HG02840 (cell line): ENCODE results near the gene GMIP.
"Not testable (repeated sequence)": the region's sequence is repeated elsewhere in the genome, so short reads cannot be mapped to it uniquely, and the experiment has no call there.

Experiments used
- ATAC-seq: cut with Tn5 transposase; IDR thresholded peaks from one replicate; pipeline ENCODE4 v1.9.1; 2021; ENCODE audit warnings: mild to moderate bottlenecking, moderate library complexity, moderate number of reproducible peaks; ENCODE audit not compliant: unreplicated experiment, low FRiP score

The GMIP gene, protein sequence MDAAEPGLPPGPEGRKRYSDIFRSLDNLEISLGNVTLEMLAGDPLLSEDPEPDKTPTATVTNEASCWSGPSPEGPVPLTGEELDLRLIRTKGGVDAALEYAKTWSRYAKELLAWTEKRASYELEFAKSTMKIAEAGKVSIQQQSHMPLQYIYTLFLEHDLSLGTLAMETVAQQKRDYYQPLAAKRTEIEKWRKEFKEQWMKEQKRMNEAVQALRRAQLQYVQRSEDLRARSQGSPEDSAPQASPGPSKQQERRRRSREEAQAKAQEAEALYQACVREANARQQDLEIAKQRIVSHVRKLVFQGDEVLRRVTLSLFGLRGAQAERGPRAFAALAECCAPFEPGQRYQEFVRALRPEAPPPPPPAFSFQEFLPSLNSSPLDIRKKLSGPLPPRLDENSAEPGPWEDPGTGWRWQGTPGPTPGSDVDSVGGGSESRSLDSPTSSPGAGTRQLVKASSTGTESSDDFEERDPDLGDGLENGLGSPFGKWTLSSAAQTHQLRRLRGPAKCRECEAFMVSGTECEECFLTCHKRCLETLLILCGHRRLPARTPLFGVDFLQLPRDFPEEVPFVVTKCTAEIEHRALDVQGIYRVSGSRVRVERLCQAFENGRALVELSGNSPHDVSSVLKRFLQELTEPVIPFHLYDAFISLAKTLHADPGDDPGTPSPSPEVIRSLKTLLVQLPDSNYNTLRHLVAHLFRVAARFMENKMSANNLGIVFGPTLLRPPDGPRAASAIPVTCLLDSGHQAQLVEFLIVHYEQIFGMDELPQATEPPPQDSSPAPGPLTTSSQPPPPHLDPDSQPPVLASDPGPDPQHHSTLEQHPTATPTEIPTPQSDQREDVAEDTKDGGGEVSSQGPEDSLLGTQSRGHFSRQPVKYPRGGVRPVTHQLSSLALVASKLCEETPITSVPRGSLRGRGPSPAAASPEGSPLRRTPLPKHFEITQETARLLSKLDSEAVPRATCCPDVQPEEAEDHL

DNA sequence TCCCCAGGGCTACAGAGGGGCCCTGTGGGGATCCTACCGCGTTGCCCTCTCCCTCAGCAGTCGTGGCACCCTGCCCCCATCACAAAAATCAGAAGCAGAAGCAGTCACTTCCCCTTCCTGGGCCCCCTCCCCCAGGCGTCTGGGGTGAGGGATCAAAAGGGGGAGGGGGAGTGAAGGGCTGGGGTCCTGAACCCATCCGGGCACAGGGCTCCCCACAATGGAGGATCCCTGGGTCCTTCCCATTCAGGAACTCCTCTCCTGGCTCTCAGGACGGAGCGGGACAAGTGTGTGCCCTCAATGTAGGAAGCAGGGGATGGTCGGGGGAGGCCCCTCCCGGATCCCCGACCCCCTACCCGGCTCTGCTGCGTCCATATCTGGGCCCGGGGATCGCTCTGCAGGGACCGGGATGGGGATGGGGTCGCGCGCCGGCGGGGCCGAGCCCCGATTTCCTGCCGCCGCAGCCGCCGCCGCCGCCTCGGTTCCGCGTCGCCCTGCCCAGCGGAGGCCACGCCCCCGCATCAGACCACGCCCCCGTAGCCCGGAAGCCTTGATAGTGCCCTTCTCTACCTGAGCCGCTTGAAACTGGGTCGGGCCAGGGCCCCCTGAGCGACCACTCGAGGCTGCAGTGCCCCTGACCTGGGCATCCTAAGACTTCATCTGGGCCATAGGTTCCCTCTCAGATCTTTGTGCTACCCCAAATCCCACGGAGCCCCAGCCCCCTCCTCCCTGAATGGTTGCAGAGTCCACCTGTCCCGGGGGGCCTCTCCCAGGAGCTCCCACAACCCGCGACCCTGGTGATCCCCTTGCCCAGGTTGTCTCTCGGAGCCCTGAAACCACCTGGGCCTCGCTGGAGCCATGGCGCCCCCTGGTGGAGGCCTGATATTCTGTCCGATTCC, at the start of gene GMIP:
GMIP (minus strand) TSS at position 500 of the 896 bp plus-strand sequence; CDS start at position 372, 128 bp downstream.
- peak; percentile 79 for ATAC-seq

DNA sequence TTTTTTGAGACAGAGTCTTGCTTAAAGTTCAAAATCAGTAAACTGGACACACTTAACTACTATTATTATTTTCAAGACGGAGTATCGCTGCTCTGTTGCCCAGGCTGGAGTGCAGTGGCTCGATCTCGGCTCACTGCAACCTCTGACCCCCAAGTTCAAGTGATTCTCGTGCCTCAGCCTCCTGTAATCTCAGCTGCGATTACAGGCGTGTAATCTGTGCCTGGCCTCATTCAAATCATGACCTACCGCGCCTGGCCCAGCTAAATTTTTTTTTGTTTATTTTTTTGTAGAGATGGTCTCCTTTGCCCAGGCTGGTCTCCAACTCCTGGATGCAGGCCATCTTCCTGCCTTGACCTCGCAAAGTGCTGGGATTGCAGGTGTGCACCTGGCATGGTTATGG, 48.2 kb upstream of the GMIP start:
- ATAC-seq, result no peak

DNA sequence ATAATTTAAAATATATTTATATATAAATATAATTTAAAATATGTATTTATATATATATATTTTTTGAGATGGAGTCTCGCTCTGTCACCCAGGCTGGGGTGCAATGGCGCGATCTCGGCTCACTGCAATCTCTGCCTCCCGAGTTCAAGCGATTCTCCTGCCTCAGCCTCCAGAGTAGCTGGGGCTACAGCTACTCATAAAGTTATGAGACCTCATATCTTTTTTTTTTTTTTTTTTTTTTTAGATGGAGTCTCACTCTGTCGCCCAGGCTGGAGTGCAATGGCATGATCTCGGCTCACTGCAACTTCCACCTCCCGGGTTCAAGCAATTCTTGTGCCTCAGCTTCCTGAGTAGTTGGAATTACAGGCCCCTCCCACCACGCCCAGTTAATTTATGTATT, 45.6 kb upstream of the GMIP start:
- ATAC-seq, result not testable (repeated sequence)

DNA sequence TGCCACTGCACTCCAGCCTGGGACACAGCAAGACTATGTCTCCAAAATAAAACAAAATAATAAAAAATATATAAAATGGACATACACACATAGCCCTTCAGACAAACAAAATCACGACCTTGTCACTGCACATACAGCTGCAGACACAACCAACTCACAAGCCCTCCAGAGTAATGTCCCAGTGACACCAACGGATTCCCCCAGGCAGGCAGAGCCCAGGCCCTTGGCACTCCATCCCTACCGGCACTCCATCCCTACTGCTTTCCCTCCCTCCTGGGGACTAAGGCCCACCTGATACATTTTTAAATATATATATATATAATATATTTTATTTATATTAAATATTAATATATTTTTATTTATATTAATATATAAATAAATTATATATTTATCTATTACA, 43.6 kb upstream of the GMIP start:
- ATAC-seq, result no peak

DNA sequence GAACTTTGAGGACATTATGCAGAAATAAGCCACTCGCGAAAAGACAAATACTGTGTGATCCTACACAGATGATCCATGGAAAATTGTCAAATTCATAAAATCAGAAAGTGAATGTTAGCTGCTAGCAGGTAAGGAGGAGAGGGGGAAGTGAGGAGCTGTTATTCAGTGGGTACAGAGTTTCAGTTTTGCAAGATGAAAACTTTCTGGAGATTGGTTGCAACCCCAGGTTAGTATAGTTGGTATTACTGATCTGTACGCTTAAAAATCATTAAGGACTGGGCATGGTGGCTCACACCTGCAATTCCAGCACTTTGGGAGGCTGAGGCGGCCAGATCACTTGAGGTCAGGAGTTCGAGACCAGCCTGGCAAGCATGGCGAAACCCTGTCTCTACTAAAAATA, 43.1 kb upstream of the GMIP start:
- no peak for ATAC-seq

DNA sequence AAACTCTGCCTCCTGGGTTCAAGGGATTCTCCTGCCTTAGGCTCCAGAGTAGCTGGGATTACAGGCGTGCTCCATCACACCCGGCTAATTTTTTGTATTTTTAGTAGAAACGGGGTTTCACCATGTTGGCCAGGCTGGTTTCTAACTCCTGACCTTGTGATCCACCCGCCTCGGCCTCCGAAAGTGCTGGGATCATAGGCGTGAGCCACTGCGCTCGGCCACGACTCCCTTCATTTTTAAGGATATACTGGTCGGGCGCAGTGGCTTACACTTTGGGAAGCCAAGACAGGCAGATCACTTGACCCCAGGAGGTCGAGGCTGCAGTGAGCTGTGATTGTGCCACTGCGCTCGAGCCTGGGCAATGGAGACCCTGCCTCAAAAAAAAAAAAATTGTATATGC, 42.7 kb upstream of the GMIP start:
- not testable (repeated sequence) for ATAC-seq

DNA sequence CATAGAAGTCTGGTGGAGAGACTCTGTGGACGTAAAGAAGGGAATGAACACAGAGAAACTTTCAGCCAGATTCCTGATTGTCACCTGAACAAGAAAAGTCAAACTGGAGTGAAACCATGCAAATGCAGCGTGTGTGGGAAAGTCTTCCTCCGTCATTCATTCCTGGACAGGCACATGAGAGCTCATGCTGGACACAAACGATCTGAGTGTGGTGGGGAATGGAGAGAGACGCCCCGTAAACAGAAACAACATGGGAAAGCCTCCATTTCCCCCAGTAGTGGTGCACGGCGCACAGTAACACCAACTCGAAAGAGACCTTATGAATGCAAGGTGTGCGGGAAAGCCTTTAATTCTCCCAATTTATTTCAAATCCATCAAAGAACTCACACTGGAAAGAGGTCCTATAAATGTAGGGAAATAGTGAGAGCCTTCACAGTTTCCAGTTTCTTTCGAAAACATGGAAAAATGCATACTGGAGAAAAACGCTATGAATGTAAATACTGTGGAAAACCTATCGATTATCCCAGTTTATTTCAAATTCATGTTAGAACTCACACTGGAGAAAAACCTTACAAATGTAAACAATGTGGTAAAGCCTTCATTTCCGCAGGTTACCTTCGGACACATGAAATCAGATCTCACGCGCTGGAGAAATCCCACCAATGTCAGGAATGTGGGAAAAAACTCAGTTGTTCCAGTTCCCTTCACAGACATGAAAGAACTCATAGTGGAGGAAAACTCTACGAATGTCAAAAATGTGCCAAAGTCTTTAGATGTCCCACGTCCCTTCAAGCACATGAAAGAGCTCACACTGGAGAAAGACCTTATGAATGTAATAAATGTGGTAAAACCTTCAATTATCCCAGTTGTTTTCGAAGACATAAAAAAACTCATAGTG, 36.0 kb upstream of the GMIP start:
- ATAC-seq, result no peak

DNA sequence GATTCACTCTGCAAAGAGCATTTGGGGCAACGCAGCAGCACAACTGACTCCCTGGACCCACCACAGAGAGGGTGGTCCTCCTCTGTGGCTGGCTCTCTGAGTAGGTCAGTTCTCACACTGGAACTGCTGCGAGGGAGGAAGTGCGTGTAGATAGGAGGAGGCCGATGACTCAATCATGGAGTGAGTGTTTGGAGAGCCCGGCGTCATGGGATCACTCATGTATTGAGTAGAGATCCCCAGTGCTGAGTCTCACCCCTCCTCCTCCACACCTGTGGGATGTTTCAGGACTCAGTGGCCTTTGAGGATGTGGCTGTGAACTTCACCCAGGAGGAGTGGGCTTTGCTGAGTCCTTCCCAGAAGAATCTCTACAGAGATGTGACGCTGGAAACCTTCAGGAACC, 34.1 kb upstream of the GMIP start:
- no peak for ATAC-seq

DNA sequence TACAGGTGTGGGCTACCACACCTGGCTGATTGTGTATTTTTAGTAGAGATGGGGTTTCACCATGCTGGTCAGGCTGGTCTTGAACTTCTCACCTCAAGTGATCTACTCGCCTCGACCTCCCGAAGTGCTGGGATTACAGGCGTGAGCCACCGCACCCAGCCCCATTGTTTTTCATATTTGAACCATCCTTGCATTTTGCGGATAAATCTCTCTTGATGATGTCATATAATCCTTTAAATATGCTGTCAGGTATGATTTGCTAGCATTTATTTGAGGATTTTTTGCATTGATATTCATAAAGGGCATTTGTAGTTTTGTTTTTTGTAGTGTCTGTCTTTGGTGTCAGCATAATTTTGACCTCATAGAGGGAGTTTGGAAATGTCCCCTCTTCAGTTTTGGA, 30.9 kb upstream of the GMIP start:
- no peak for ATAC-seq

DNA sequence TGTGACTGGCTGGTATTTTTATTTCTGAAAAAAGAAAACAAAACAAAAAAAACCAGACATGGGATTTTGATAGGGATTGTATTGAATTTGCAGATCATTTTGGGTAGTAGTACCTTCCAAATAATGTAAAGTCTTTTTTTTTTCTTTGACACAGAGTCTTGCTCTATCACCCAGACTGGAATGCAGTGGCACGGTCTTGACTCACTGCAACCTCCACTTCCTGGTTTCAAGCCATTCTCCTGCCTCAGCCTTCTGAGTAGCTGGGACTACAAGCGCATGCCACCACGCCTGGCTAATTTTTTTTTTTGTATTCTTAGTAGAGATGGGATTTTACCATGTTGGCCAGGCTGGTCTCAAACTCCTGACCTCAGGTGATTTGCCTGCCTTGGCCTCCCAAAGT, 29.4 kb upstream of the GMIP start:
- no peak for ATAC-seq

DNA sequence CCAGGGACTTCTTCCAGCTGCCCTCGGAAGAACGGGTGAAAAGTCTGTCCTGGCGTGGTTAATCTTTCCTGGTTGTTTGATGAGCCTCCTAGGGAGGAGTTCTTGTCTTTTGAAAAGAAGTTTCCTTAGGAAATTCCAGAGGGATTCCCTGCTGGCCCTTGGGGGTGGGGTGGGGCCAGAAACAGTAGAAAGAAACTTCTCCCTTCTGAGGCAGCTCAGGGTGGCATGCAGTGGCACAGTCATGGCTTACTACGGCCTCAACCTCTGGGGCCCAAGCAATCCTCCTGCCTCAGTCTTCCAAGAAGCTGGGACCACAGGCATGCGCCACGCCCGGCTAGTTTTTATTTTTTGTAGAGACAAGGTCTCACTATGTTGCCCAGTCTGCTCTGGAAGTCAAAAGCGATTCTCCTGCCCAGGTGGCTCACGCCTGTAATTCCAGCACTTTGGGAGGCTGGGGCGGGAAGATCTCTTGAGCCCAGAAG, 26.7 kb upstream of the GMIP start:
- ATAC-seq, result no peak

DNA sequence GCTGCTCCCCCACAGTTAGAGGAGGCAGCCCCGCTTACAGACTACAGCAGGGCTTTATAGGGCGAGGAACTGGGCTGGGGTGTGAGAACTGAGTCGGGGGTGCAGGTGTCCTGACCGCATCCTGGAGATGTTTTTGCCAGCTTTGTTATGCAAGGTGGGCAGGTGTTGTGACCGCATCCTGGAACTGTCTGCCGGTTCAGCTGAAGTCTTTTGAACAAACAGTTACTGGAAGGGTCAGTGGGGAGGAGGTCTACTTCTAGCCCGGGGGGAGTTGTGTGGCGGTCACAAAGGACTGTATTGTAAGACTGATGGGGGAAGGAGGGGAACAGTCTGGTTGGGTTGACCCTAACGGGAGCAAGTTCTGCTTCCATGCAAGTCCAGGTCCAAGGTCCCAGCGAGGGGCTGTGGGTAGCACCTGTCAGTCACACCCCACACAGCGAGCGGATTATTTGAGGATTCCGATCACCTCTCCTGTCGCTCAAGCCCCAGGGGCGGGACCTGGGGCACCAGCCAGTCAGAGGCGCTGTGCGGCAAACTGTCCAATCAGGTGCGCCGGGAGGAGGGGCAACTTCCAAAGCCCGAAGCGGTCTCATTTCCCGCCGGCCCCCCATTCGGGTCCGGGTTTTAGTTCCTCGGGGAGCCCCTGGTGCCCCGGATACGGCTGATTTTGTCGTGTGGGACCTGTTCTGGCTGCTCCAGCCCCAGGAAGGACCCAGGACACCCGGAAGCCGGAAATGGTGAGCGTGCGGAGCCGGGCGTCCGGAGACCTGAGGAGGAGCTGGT, 25.0 kb upstream of the GMIP start, which contains the start of gene ZNF101:
ZNF101 (plus strand) TSS at position 610 of the 783 bp plus-strand sequence; CDS start at position 735, 125 bp downstream.
- peak; percentile 55 for ATAC-seq

DNA sequence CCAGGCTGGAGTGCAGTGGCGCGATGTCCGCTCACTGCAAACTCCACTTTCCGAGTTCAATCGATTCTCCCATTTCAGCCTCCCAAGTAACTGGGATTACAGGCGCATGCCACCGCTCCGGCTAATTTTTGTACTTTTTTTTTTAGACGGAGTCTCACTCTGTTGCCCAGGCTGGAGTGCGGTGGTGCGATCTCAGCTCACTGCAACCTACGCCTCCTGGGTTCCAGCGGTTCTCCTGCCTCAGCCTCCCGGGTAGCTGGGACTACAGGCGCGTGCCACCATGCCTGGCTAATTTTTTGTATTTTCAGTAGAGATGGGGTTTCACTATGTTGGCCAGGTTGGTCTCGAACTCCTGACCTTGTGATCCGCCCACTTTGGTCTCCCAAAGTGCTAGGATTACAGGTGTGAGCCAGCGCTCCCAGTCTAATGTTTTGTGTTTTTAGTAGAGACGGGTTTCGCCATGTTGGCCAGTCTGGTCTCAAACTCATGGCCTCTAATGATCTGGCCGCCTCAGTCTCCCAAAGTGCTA, 22.0 kb upstream of the GMIP start:
- ATAC-seq, result not testable (repeated sequence)

DNA sequence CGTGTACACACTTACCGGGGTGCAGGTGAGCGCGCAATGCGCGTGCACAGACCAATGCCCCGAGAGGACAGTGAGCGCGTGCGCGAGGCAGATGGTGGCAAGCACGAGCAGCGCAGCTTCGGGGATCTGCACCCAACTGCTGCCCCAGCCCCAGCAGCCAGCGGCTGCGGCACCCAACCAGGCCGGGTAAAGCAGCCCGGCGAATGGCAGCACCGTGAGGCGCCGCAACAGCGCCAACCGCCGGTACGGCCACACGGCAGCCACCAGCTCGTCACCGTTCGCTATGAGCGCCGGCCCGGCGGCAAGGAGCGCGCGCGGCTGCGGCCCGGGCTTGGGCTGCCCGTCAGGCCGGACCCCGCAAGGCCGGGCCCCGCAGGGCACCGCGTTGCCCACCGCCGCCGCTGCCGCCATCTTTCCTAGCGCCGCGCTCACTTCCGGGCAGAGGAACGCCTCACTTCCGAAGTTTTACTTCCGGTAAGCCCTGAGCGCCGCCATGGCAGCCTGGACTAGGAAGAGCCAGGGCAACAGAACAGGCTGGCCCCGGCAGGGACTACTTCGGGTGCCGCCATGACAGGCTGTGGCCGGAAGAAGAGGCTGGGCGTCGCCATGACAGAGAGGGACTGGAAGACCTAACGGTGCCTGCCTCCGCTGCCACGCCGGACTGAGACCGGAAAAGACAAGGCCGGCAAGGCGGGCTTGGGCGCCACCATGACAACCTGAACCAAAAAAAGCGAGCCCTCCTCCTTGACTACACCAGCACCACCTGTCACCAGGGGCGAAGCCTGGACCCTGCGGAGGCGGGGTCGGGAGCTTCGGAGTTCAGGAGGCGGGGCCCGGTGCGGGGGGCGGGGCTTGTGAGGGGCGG, 20.0 kb upstream of the GMIP start, which contains the start of gene ATP13A1:
ATP13A1 (minus strand) TSS at position 421 of the 865 bp plus-strand sequence; CDS start at position 411, 10 bp downstream.
- peak; percentile 73 for ATAC-seq

DNA sequence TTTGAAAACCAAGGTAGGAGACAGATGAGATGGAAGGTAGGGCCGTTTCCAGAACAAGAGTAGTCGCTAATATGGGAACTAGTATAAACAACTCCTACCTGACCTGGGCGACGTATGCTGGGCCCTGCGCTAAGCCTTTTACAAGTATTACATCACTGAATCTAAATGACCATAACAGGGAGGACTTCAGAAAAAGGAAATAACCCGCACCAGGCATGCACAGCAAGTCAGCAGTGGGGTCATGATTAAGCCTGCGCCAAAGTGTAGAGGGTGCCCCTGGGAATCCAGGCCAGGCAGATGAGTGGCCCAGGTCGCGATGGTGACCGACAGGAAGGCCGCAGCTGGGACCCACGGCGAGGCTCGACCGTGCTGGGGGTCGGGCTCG, 19.4 kb upstream of the GMIP start:
- ATAC-seq, result peak; percentile 16

DNA sequence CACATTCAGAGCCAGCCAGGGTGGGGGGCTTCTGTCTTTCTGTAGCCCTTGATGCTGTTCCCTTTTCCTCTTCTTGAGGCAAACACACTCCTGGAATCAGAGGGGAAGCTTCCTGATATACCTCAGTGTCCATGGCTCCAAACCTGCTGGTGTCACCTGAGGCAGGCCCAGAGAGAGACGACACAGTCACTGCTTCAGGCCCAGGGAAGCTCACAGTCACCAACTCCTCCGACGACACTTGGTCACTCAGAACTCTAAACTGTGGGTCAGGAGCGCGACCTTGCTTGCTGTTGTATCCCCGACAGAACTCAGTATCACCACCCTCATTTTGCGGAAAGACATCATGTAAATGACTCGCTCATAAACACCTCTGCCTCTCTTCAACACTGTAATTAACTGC, 18.9 kb upstream of the GMIP start:
- ATAC-seq, result no peak

DNA sequence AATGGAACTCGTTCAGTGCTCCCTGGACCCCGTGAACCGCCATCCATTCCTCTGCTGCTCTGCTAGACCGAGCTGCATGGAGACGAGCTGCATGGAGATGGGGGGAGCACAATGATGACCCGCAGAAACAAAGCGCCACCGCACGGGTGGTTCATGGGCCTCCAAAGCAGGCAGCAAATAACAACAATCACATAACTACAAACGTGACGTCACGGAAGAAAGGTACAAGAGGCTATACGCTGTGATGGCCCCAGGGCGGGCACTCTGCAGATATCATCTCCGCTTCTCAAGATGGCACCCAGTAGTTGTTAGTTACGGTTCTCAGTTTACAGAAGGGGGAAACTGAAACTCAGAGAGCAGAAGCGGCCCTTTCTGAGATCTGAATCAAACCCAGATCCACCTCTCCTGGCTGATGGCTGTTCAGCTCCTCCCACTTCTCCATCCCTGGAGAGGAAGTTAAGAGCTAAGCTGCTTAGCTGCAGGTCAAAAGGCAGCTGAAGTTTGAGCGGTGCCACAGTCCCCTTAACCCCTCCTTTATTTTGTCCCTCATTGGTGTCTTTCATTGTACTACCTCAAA, 18.3 kb upstream of the GMIP start:
- ATAC-seq, result no peak
